T1000 (cell line): ENCODE data around the gene GFAP.

ENCODE experiments used
- DNase-seq: peaks from one replicate; lab custom pipeline; 2025; ENCODE audit warnings: mixed read lengths; lab: John Stamatoyannopoulos, UW

Gene GFAP

DNA sequence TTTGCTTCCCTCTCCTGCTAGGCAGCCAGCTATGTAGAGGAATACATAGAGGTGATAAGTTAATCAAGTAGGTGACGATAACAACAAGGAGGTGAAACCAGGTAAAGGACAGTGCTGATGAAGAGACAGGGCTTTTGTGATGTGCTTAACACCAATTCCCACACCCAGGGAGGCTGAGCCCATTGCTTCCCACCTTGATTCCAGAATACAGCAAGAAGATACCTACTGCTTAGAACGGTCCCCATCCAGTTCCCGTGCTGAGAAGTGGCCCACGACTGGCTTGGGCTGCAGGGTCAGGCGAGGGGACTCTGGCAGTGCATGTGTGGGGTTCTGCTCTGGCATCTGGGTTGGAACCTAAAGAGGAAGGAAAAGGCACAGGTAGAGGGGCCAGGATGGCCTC is 16.1 kb upstream of the GFAP start:
- DNase-seq, result no peak

DNA sequence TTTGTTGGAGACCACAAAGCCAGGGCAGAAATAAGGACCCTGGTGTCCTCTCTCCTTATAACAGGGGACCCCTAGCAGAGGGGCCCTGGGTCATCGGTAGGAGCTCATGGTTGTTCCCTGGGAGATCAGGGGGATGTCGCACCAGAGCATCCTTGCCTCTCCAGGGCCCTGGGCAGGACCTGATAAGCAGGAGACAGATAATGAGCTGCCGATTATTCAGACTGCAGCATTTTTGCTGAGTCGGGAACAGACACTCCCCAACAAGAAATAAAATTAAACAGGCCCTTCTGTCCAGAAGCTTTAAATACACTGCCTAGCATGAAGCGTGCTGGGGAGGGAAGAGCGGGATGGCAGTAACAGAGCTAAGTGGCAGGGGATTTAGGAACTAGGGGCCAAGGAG is 15.4 kb upstream of the GFAP start:
- DNase-seq, result no peak

DNA sequence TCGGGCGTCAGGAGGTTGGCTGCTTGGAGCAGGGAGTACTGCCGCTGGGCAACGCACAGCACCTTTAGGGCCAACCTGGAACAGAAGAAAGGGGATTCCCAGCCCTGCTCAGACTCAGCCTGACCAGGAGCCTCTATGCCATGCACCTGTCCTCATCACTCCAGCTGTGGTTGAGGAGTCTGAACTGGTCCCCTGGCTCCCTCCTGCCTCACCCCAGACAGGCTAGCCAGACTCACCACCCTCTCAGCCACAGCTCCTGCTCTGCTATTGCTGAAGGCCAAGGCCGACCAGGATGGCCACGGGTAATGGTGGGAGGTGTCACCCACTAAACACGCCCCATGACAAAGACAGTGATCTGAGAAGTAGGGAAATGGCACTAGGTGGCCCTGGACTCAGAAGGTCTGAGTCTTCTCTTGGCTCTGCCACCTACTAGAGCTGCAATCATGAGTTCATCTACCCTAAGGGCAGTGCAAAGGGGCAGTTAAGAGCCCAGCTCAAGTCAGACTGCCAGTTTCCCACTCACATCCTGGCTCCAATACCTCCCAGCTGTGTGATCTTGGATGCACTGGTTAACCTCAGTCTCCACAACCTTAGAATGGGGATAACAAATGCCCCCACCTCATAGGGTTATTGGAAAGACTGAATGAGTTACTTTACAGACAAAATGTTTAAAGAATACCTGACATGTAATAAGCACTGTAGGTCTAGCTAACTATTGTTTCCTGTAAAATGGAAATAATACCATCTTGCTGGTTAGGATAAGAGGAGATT is 13.8 kb upstream of the GFAP start:
- no peak for DNase-seq

DNA sequence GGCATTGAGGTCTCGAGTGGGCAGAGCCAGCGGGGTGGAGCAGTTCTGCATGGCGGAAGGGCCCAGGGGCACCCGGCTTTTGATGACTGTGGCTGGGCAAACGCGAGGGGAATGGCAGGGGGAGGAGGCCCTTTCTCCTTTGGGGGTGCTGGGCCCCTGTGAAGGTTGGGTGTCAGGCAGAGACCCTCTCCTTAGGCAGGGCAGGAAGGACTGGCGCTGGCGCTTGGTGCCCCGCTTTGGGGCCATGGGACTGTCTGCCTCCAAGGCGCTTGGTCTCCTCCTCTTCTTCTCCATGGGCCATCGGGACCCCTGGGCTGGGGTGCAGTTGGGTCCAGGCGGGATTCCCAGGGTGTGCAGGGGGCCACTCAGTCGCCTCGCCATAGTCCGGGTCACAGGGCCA is 12.8 kb upstream of the GFAP start:
- DNase-seq, result no peak

DNA sequence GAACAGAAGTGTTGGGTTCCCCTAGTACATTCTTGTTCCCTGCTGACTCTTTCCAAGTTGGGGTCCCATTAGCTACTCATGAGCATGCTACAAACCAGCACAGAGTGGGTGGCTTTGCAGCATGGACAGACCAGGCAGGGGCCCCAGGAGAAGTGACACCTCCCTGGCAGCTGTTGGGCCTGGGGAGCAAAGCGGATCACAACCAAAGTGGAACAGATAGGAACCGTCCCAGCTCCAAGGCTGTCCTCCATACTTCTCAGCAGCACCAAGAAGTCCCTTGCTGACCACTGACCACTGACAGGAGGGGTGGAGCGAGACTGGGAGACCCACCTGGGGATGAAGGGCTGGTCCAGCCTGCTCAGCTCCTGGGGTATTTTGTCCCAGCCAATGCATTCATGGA is 12.4 kb upstream of the GFAP start:
- DNase-seq, result no peak

DNA sequence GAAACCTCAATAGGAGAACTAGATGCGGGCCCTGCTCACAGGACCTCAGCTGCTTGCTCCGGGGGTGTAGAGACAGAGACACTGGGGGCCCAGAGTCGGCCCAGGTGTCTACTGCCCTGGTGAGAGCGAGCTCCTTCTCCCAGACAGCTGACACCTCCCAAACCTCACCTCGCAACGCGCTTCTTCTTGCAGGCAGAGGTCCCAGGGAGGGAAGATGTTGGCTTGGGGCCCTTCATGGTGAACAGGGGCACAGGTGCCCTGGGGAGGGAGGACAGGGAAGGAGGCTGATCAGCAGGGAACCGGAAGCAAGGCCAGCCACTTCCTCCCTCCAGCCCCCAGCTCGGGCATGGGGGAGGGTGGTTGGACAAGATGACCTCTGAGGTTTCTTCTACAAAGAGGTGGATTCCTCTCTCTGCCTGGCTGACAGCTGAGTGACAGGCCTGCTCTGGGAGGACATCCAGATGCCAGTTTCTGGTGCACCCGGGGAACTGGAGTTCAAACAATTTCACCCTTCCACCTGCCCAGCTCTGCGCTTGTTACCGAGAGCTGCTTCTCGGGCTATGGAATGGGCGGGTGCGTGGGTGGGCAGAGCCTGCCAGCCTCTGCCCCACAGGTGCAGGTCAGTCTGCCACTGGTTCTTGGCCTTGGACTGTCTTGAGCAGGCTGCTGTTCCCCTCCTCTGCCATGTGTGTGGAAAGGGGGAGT is 11.7 kb upstream of the GFAP start:
- DNase-seq, result no peak

DNA sequence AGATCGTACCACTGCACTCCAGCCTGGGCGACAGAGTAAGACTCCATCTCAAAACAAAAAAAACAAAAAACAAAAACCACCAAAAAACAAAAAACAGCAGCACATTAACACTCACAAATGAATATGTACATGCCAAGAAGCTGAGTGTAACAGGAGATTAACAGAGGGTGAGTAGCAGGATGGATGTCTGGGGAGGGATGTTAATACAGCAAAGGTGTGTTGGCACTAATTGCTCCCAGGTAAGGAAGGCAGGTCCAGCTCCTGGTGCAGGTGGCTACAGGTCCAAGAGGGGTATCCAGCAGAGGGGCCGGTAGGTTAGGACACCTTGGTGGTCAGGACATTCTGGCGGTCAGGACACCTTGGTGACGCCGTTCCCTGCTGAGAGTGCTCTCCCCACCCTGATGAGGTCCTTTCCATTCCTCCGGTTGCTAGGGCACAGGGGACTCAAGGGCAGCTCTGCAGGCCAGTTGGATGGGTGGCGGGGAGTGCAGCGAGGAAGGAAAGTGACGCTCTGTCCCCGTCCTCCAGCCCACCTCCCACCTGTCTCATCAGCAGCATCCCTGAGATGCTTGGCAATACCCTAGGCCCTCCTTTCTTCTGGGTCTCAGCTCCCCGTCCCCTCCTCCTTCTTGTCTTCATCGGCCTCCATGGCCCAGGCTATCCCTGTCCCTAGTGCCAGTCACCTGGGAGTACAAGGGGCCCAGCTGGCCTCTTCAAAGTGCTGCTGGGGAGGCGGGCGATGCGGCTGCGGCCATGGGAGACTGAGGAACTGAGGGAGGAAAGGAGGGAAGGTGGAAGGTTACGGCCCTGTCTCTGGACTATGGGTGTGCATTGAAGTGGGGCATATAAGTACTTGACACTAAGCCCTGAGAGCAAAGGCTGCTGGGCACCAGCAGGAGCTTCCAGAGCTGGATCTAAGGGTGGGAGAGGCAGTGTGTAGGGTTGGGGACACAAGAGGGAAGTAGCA is 10.7 kb upstream of the GFAP start:
- no peak for DNase-seq

DNA sequence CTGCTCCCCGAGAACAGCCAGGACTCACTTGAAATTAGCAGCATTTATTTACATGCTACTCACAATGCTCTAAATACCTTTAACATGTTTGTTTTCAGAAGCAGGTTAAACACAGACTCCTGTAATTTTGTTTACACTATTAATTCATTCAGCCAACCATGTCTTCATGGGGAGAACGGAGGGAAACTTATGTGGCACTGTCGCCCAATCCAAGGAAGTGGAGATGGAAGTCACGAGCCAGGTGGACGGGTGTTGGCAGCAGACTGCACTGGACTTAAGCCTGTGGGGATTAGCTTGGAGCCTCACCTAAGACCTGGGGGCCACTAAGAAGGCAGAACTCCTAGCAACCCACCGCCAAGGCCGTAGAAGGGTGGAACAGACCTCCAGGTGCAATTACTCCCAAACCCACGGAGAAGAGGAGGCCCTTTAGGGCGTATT is 8.8 kb upstream of the GFAP start:
- DNase-seq, result no peak

DNA sequence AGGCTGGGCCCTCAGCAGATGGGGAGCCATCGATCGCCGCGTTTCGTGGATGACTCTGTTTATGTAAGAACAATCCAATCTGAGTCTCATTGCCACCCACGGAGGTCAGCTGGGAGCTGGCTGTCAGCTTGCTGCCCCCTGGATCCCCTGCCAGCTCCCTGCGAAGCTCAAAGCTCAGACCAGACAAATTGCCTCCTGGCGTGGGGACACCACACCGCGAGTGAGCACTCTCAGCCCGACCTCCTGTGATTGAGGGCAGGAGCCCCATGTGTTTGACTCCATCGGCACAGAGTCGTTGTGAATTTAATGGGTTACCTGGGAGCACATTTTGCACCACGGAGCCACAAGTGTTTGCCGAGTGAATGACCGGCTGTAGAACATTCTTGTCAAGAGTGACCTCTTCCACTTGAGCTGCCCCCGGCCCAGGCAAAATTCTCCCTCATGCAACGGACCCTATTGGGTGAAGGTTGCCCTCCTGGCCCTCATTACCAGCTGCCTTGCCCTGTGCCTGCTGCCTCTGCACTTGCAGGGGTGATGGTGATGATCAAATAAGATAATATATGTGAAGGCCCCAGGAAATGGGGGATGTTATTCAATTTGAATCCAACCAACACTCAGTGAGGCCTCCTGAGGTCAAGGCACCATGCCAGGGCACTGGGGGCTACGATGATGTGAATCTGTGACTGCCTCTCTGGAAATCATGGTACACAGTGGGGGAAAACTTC is 7.6 kb upstream of the GFAP start:
- DNase-seq, result no peak

DNA sequence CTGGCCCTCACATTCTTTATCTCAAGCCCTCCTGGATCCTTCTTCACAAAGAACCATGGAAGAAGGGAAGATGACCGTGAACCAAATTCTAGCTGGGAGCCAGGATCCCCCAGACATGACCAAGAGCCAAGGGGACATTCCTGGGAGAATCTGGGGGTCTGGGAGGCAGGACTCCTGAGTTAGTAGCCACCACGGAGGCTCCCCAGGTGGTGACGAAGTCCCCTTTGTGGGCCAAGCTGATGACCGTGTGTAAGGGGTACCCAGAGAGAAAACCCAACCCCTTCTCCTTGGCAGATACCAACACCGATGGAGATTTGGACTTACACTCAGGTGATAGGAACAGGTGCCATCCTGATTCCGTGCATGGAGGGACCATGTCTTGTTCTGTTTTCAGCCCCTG is 6.8 kb upstream of the GFAP start:
- no peak for DNase-seq

DNA sequence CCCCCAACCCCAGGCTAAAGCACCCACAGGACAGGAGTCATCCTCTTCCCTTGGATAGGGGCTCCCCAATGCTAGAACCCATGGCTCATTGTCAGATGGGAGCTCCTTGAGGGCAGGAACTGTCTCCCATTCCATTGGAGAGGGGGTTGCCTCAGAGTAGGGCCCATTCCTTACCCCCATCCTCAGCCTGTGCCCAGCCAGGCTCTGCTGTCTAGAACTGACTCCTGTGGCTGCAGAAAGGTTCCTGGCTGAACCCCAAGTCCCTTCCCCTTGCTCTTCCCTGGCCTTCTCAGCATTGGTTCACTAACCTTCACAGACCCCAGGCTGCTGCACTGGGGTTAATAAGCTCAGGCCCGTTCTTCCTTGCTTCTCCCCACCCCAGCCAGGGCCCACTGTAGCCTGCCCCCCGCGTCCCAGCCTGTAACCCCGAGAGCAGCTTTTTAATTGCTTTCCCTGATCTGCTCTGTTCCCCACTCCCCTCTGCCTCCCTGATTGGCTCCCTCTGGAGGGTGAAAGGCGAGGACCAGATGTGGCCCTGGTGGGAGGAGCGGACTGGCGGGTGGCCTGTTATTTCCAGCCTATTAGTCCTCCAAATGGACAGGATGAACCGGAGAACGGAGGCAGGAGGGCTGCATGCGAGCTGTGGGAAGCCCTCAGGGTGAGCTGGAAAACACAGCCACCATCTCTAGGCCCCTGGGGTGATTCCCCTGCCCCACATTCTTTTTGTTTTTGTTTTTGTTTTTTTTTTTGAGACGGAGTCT is 6.0 kb upstream of the GFAP start:
- no peak for DNase-seq

DNA sequence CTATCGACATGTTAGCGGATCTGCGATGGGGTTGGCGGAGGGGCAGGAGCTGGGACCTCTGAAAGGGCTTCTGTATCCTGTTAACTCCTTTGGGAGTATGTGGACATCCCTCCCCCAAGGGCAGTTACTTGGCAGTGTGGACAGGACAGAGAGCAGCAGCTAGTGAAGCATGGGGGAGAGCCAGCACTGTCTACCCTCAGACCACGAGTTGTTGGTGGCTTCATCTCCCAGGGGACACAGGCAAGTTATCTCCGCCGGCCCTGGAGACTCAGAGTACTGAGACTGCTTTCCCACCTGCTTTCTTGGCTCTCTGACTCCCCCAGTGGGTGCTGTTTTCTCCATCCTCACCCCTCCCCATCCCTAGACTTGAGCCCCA is 5.3 kb upstream of the GFAP start:
- no peak for DNase-seq

DNA sequence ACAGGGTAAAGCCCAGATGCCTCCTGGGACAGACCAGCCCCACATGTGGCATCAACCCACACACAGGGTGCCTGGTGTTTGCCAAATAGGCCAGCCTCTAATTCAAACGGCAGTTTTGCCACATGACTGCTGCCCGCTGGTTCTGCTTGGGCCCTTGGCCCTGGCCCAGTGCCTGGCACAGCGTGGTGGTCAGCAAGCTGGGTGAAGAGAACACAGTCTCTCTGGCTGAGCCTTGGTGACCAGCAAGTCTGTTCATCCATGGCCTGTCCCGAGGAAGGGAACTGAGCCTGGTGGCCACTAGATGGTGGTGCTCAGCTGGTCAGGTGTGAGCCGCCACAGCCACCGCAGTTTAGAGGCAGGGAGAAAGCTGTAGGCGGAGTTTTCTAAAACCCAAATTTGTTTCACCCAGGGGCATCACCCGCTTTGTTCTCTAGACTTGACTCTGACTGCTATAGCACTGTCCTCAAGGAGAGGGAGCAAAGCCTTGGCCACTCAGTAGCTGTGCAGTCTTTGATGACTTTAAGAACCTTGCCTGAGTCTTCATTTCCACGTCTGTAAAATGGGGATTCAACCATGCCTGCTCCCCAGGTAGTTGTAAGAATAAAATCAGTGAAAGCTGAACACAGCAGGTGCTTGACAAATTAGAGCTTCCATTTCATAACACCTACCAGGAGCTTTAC is 4.7 kb upstream of the GFAP start:
- peak; percentile 68 for DNase-seq

DNA sequence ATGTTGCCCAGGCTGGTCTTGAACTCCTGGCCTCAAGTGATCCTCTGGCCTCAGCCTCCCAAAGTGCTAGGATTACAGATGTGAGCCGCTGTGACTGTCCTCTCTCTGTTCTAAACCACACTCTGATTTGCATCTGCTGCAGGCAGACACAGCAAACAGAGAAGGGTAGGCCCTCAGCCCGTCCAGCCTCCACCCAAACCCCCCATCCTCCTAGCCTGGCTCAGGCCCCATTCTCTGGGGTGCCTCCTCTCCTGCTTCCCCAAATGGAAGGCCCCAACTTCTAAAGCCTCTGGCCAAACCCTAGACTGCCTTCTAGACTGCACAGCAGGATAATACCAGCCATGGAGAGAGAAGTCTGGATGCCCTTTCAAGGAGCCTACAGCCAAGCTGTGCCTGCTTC is 4.1 kb upstream of the GFAP start:
- no peak for DNase-seq

DNA sequence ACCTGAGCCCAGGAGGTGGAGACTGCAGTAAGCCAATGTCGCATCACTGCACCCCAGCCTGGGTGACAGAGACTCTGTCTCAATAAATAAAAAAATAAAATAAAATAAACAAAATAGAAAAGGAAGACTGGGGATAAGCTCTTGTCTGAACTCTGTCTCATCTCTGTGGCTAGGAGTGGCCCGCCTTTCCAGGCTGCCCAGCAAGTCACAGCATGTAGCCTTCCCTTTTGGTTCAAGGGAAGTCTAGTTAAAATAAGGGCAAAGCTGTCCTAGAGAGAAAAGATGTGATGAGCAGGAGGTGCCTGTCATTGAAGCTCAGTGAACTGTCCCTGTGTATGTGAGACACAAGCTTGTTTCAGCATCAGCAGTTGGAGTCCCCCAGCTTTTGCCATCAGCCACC is 2.7 kb upstream of the GFAP start:
- no peak for DNase-seq

DNA sequence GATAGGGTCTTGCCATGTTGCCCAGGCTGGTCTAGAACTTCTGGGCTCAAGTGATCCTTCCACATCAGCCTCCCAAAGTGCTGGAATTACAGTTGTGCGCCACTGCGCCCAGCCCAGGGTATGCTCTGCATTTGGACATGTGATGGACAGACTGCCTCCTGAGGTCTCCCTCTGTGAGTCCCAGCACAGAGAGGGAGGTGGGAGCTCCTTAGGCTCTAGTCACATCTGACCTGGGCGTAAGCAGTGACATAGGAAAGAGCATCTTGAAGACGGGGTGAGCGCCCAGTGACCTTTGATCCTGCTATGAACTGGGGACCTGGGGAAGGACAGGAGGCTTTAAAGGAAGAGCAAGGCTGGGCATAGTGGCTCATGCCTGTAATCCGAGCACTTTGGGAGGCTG is 2.2 kb upstream of the GFAP start:
- DNase-seq, result no peak

DNA sequence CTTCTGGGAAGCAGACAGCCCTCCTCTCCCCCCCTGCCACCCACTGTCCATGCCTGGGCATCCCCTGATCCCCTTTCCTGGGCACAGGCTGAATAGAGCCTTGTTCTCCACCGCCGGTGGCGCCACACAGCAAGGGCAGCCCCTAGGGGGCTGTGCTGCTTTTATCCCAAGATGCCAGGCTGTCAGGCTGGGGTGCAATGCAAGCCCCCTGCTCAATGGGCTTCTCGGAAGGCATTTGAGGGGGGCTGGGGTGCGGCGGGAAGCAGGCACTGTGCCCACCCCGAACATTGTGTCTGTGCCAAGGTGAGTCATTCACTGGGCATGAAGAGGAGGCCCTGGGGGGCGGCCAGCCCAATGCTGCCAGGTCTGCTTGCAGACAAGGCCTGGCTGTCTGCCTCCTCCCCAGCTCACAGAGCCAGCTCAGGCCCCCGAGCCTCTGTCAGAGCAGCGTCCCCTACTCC is 1.5 kb upstream of the GFAP start:
- DNase-seq, result peak; percentile 61

DNA sequence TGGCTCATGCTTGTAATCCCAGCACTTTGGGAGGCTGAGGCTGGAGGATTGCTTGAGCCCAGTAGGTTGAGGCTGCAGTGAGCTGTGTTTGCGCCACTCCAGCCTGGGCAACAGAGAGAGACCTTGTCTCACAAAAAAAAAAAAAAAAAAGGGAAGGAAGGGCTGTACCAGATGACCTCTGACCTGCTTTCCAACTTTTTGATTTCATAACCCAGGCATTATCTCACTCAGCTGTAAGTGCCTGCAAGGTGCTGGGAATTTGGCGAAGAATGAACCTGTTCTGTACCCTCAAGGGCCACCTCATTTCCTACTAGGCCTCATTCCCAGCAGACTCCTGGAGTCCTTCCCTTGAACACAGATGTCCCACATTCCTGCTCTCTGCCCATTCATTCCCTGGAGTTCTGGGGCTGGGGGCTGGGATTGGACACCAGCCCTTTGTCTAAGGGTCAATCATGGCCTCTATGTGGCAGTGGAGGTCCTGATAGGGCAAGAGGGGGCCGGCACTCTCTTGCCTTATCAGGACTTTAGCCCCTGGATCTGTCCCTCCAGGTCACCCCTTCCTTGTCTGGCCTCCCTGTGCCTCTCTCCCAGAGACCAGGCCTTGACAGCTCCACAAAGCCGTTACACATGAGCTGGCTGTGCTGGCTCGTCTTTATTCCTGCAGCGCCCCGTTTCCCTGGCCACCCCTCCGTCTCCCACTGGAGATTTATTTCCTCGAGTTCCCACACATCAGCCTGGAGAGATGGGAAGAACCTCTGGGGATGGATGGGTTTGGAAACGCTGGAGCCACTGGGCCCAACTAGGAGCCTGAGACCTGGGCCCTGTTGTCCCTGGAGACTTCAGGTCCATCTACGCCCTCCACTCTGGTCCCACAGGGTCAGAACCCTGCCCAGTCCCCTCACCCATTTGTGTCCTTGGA is 821 bp upstream of the GFAP start:
- no peak for DNase-seq

DNA sequence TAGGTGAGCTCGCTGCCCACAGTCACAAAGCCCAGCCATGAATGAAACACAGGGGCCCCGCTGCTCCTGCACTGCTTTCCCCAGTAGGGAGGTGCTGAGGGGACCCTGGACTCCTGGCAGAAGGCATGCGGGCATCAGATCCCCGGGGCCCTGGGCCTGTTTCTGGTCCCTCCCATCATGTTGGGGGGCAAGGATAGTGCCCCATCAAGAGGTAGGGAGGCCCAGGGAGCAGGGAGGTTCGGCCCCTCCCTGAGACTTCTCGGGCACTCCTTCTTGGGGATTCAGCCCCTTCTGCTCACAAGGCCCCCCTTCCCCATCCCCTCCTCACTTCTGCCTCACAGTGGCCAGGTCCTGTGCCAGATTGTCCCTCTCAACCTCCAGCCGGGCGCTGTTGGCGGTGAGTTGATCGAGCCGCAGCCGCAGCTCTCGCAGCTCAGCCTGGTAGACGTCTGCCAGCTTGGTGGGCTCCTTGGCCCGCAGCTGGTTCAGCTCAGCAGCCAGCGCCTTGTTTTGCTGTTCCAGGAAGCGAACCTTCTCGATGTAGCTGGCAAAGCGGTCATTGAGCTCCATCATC is 515 bp downstream of the GFAP start:
- no peak for DNase-seq
